Nephron (organoid): ENCODE measurements around the gene FOXN3.

Experiments
- H3K27ac Mint-ChIP-seq, 3 experiments: 2 replicates each; pipeline ENCODE4 v1.8.0; 2020; ENCODE audit warnings: mixed read lengths in 3 of 3, mild to moderate bottlenecking in 2 of 3, moderate library complexity in 1 of 3
- H3K27me3 Mint-ChIP-seq: 2 replicates; pipeline ENCODE4 v1.8.0; 2021; ENCODE audit warnings: low read depth, mild to moderate bottlenecking, moderate library complexity, mixed read lengths
- H3K36me3 Mint-ChIP-seq: 2 replicates; pipeline ENCODE4 v1.8.0; 2020; ENCODE audit warnings: low read depth, mixed read lengths
- H3K4me1 Mint-ChIP-seq: 2 replicates; pipeline ENCODE4 v1.8.0; 2020; ENCODE audit warnings: mixed read lengths
- H3K4me3 Mint-ChIP-seq, 3 experiments: 2 replicates each; pipeline ENCODE4 v1.8.0; 2020; ENCODE audit warnings: mild to moderate bottlenecking in 3 of 3, mixed read lengths in 3 of 3, moderate library complexity in 2 of 3
- H3K9me3 Mint-ChIP-seq: 2 replicates; pipeline ENCODE4 v1.8.0; 2020; ENCODE audit warnings: mixed read lengths
- CTCF ChIP-seq, 3 experiments: fragments of 200-600 bp; sonication (generic); IDR thresholded peaks; one replicate each; pipeline ENCODE4 v1.5.0; 2021; ENCODE audit warnings: antibody characterized with exemption in 3 of 3; ENCODE audit not compliant: unreplicated experiment in 3 of 3

Gene FOXN3

GRCh38 chr14:89399594-89400068 lies 17.4 kb downstream of the FOXN3 start:
- H3K27me3 Mint-ChIP-seq = no peaks in the 10 kb centered on the region
- peak overlapping the region in 2 of 3 experiments; percentile 69 to 72 for H3K27ac Mint-ChIP-seq
- H3K9me3 Mint-ChIP-seq = no peaks in the 10 kb centered on the region
- H3K4me3 Mint-ChIP-seq = no peak overlapping the region
- H3K4me1 Mint-ChIP-seq = peaks cover 47% of the 10 kb centered on the region
- H3K36me3 Mint-ChIP-seq = peaks cover 12% of the 10 kb centered on the region
- TF ChIP-seq CTCF (IDR thresholded peaks at IDR 0.05; ENCODE audit: unreplicated experiment in 3 of 3) = no peak

- no peak overlapping the region for H3K4me3 Mint-ChIP-seq
These were observed 17.9 kb downstream of the FOXN3 start for GRCh38 chr14:89399157-89399556.

GRCh38 chr14:89397569-89398230 lies 19.3 kb downstream of the FOXN3 start:
- H3K27me3 Mint-ChIP-seq = no peaks in the 10 kb centered on the region
- no peak overlapping the region for H3K27ac Mint-ChIP-seq
- H3K36me3 Mint-ChIP-seq = peaks cover 2% of the 10 kb centered on the region
- H3K4me1 Mint-ChIP-seq = peaks cover 44% of the 10 kb centered on the region
- no peak for TF ChIP-seq CTCF (IDR thresholded peaks at IDR 0.05; ENCODE audit: unreplicated experiment in 3 of 3)
- no peak overlapping the region for H3K4me3 Mint-ChIP-seq
- H3K9me3 Mint-ChIP-seq = no peaks in the 10 kb centered on the region

More at GRCh38 chr14:89399157-89399556, 17.9 kb downstream of the FOXN3 start:
- Mint-ChIP-seq H3K9me3 (no peaks in the 10 kb centered on the region), H3K27me3 (no peaks in the 10 kb centered on the region), H3K27ac (peak overlapping the region in 2 of 3 experiments; percentile 69 to 72), H3K36me3 (peaks cover 10% of the 10 kb centered on the region), H3K4me1 (peaks cover 47% of the 10 kb centered on the region)
- no peak for TF ChIP-seq CTCF (IDR thresholded peaks at IDR 0.05; ENCODE audit: unreplicated experiment in 3 of 3)

- Mint-ChIP-seq H3K27ac (no peak overlapping the region), H3K36me3 (no peaks in the 10 kb centered on the region), H3K4me3 (no peak overlapping the region), H3K4me1 (peaks cover 20% of the 10 kb centered on the region), H3K9me3 (no peaks in the 10 kb centered on the region), H3K27me3 (no peaks in the 10 kb centered on the region)
- no peak for TF ChIP-seq CTCF (IDR thresholded peaks at IDR 0.05; ENCODE audit: unreplicated experiment in 3 of 3)
These were observed 22.1 kb downstream of the FOXN3 start for GRCh38 chr14:89394972-89395371.

- Mint-ChIP-seq H3K36me3 (no peaks in the 10 kb centered on the region), H3K27me3 (no peaks in the 10 kb centered on the region), H3K9me3 (no peaks in the 10 kb centered on the region), H3K4me3 (no peak overlapping the region), H3K4me1 (peaks cover 9% of the 10 kb centered on the region), H3K27ac (no peak overlapping the region)
- no peak for TF ChIP-seq CTCF (IDR thresholded peaks at IDR 0.05; ENCODE audit: unreplicated experiment in 3 of 3)
These were observed 23.7 kb downstream of the FOXN3 start for GRCh38 chr14:89393222-89393745.

- no peaks in the 10 kb centered on the region for H3K9me3 Mint-ChIP-seq
- no peaks in the 10 kb centered on the region for H3K27me3 Mint-ChIP-seq
- H3K4me1 Mint-ChIP-seq = peaks cover 12% of the 10 kb centered on the region
- no peaks in the 10 kb centered on the region for H3K36me3 Mint-ChIP-seq
- TF ChIP-seq CTCF (IDR thresholded peaks at IDR 0.05; ENCODE audit: unreplicated experiment in 3 of 3) = no peak
- no peak overlapping the region for H3K27ac Mint-ChIP-seq
- H3K4me3 Mint-ChIP-seq = no peak overlapping the region
These were observed 24.9 kb downstream of the FOXN3 start for GRCh38 chr14:89392181-89392580.
